IMR-90 (cell line): ENCODE results near the gene PSEN1.

Experiments used
- MAFK ChIP-seq: IDR thresholded peaks from 2 replicates; pipeline ENCODE4 v1.6.1; 2012; ENCODE audit warnings: low read depth, low read length, improper control_type of control experiment
- POLR2A ChIP-seq: IDR thresholded peaks from 2 replicates; pipeline ENCODE4 v1.6.1; 2012; ENCODE audit warnings: mild to moderate bottlenecking, low read depth, low read length
- RCOR1 ChIP-seq: IDR thresholded peaks from 2 replicates; pipeline ENCODE4 v1.6.1; 2012; ENCODE audit warnings: mild to moderate bottlenecking, low read length, improper control_type of control experiment; ENCODE audit not compliant: insufficient replicate concordance
- RFX5 ChIP-seq: IDR thresholded peaks from 2 replicates; pipeline ENCODE4 v1.8.0; 2012; ENCODE audit warnings: low read depth, mild to moderate bottlenecking, low read length, moderate library complexity
- TF ChIP-seq, protein P1 (sequence below): conservative IDR thresholded peaks from 2 replicates; pipeline ENCODE4 v1.5.1; 2012; ENCODE audit warnings: mild to moderate bottlenecking, low read depth, low read length, improper control_type of control experiment
- TF ChIP-seq, protein P2 (sequence below): fragments of 150-350 bp; IDR thresholded peaks from 2 replicates; pipeline ENCODE4 v1.6.1; 2017; ENCODE audit warnings: mild to moderate bottlenecking, antibody characterized with exemption, low read length, low read depth

DNA sequence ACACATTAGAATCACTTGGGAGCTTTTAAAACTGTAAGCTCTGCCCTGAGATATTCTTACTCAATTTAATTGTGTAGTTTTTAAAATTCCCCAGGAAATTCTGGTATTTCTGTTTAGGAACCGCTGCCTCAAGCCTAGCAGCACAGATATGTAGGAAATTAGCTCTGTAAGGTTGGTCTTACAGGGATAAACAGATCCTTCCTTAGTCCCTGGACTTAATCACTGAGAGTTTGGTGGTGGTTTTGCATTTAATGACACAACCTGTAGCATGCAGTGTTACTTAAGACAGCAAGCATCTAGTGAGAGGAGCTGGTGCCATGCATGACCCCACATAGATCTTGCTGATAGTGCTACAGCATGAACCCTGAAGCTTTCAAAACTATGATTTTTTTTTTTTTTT is 81.1 kb downstream of the PSEN1 start:
- TF ChIP-seq, protein P1, sequence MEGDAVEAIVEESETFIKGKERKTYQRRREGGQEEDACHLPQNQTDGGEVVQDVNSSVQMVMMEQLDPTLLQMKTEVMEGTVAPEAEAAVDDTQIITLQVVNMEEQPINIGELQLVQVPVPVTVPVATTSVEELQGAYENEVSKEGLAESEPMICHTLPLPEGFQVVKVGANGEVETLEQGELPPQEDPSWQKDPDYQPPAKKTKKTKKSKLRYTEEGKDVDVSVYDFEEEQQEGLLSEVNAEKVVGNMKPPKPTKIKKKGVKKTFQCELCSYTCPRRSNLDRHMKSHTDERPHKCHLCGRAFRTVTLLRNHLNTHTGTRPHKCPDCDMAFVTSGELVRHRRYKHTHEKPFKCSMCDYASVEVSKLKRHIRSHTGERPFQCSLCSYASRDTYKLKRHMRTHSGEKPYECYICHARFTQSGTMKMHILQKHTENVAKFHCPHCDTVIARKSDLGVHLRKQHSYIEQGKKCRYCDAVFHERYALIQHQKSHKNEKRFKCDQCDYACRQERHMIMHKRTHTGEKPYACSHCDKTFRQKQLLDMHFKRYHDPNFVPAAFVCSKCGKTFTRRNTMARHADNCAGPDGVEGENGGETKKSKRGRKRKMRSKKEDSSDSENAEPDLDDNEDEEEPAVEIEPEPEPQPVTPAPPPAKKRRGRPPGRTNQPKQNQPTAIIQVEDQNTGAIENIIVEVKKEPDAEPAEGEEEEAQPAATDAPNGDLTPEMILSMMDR = no peak
- no peak for TF ChIP-seq POLR2A
- no peak for TF ChIP-seq RCOR1
- TF ChIP-seq, protein P2, sequence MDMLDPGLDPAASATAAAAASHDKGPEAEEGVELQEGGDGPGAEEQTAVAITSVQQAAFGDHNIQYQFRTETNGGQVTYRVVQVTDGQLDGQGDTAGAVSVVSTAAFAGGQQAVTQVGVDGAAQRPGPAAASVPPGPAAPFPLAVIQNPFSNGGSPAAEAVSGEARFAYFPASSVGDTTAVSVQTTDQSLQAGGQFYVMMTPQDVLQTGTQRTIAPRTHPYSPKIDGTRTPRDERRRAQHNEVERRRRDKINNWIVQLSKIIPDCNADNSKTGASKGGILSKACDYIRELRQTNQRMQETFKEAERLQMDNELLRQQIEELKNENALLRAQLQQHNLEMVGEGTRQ = no peak
- TF ChIP-seq MAFK = no peak
- TF ChIP-seq RFX5 = no peak
